Activated B cell treated with CpG ODN at 0.5 μM for 24 hours (primary cell): ENCODE measurements around the gene MYCBP2. TPM values are rescaled to one million over a fixed set of nuclear protein-coding genes. Genes with fewer than 3 reads are reported as not detected.
A peak's percentile ranks its signal among the peaks of the same experiment; 100 is the strongest.
"Not testable (repeated sequence)": the region's sequence is repeated elsewhere in the genome, so short reads cannot be mapped to it uniquely, and the experiment has no call there.

Experiments used
- ATAC-seq: fragments of 200-7000 bp; cut with Tn5 transposase; one replicate; pipeline ENCODE4 v1.10.0; 2021; ENCODE audit warnings: low read depth, mild to moderate bottlenecking, moderate library complexity
- CTCF ChIA-PET: fragments of 350-600 bp; sonication (Branson Sonifier 250); formaldehyde crosslinking; loops from one replicate; lab custom pipeline; 2021; ENCODE audit warnings: antibody characterized with exemption; lab: Charles Lee
- POLR2A ChIA-PET: fragments of 350-600 bp; sonication (Branson Sonifier 250); formaldehyde crosslinking; loops from one replicate; lab custom pipeline; 2021; ENCODE audit warnings: antibody characterized with exemption; lab: Charles Lee
- DNase-seq: peaks from one replicate; pipeline ENCODE4 v3.0.0; 2022
- H3K27ac Mint-ChIP-seq: one replicate; pipeline ENCODE4 v1.8.0; 2020; ENCODE audit warnings: mixed read lengths
- H3K27me3 Mint-ChIP-seq: one replicate; pipeline ENCODE4 v1.8.0; 2021; ENCODE audit warnings: mixed read lengths
- H3K36me3 Mint-ChIP-seq: one replicate; pipeline ENCODE4 v1.8.0; 2021; ENCODE audit warnings: low read depth, mixed read lengths
- H3K4me1 Mint-ChIP-seq: one replicate; pipeline ENCODE4 v1.8.0; 2021; ENCODE audit warnings: mixed read lengths
- H3K4me3 Mint-ChIP-seq: one replicate; pipeline ENCODE4 v1.8.0; 2020; ENCODE audit warnings: mild to moderate bottlenecking, mixed read lengths
- H3K9me3 Mint-ChIP-seq: one replicate; pipeline ENCODE4 v1.8.0; 2020; ENCODE audit warnings: mixed read lengths
- CTCF ChIP-seq: fragments of 200-600 bp; IDR thresholded peaks from one replicate; pipeline ENCODE4 v1.8.0; 2022; ENCODE audit warnings: antibody characterized with exemption, mild to moderate bottlenecking
- intact Hi-C: fragments of 100-400 bp; cut with micrococcal nuclease; formaldehyde crosslinking; loops from one replicate; pipeline ENCODE4 v1.15.1; 2024
- total RNA-seq: library from RNA; stranded (reverse); gene quantifications from 2 replicates; pipeline ENCODE4 v1.2.3, GENCODE V29; 2022

The MYCBP2 gene
- total RNA-seq, 1 donor from 2014 or later, result 314 TPM

GRCh38 chr13:77016251-77016812, 310.6 kb downstream of the MYCBP2 start:
- no peak overlapping the region for H3K4me3 Mint-ChIP-seq
- no peak for DNase-seq
- ChIA-PET POLR2A (interaction anchor here (1.4 to 2.6 kb wide), 2 partner anchors 10 to 24 kb away, joined by 5 to 10 read pairs; partner anchors contain the start of genes CLN5 and FBXL3), CTCF (no interaction called here)
- no peak for TF ChIP-seq CTCF
- H3K27ac Mint-ChIP-seq, result no peak overlapping the region
- no peaks in the 10 kb centered on the region for H3K9me3 Mint-ChIP-seq
- peaks cover 33% of the 10 kb centered on the region for H3K4me1 Mint-ChIP-seq
- peaks cover 77% of the 10 kb centered on the region for H3K36me3 Mint-ChIP-seq
- no peaks in the 10 kb centered on the region for H3K27me3 Mint-ChIP-seq
- no peak for ATAC-seq
- intact Hi-C loops, result no loop called here

- Mint-ChIP-seq H3K4me3 (no peak overlapping the region), H3K36me3 (peaks cover 80% of the 10 kb centered on the region), H3K27me3 (no peaks in the 10 kb centered on the region), H3K27ac (peak overlapping the region; percentile 19), H3K9me3 (no peaks in the 10 kb centered on the region), H3K4me1 (peaks cover 25% of the 10 kb centered on the region)
- intact Hi-C loops, result loop anchor here (1.0 kb wide), 1 partner anchor 8 kb away; no protein-coding TSS in a partner anchor
- TF ChIP-seq CTCF, result no peak
- DNase-seq (no peak), ATAC-seq (no peak)
- POLR2A ChIA-PET, result interaction anchor here (0.6 to 0.7 kb wide), 2 partner anchors 12 kb away, joined by 3 to 4 read pairs; partner anchors contain the start of gene FBXL3
- CTCF ChIA-PET, result interaction anchor here (1.3 kb wide), 1 partner anchor 10 kb away, joined by 3 read pairs; no protein-coding TSS in a partner anchor
Measured at GRCh38 chr13:77014906-77015685, 311.8 kb downstream of the MYCBP2 start.

GRCh38 chr13:77013853-77014542, 312.9 kb downstream of the MYCBP2 start:
- CTCF ChIA-PET, result interaction anchor here (2.1 kb wide), 1 partner anchor 12 kb away, joined by 5 read pairs; no protein-coding TSS in a partner anchor

GRCh38 chr13:77009719-77010118, 317.2 kb downstream of the MYCBP2 start:
- H3K27ac Mint-ChIP-seq, ATAC-seq, CTCF ChIA-PET, H3K9me3 Mint-ChIP-seq, H3K27me3 Mint-ChIP-seq, H3K4me1 Mint-ChIP-seq, DNase-seq, H3K4me3 Mint-ChIP-seq: not testable (repeated sequence)
- H3K36me3 Mint-ChIP-seq, result peaks cover 74% of the 10 kb centered on the region
- intact Hi-C loops, result loop anchor here (1.0 kb wide), 1 partner anchor 17 kb away; the partner anchor contains the start of gene CLN5
- POLR2A ChIA-PET, result interaction anchor here (1.3 kb wide), 1 partner anchor 17 kb away, joined by 3 read pairs; no protein-coding TSS in a partner anchor

More at GRCh38 chr13:77013853-77014542, 312.9 kb downstream of the MYCBP2 start:
- H3K4me3 Mint-ChIP-seq, result no peak overlapping the region
- no peak for ATAC-seq
- peak overlapping the region; percentile 9 for H3K27ac Mint-ChIP-seq
- POLR2A ChIA-PET, result interaction anchor here (0.6 kb wide), 1 partner anchor 16 kb away, joined by 4 read pairs; no protein-coding TSS in a partner anchor
- no peak for TF ChIP-seq CTCF
- DNase-seq, result no peak
- H3K4me1 Mint-ChIP-seq, result peaks cover 19% of the 10 kb centered on the region
- intact Hi-C loops, result no loop called here
- H3K27me3 Mint-ChIP-seq, result no peaks in the 10 kb centered on the region
- H3K9me3 Mint-ChIP-seq, result no peaks in the 10 kb centered on the region
- H3K36me3 Mint-ChIP-seq, result peaks cover 85% of the 10 kb centered on the region

GRCh38 chr13:77009011-77009410, 317.9 kb downstream of the MYCBP2 start:
- DNase-seq (no peak), ATAC-seq (peak; percentile 18)
- Mint-ChIP-seq H3K36me3 (peaks cover 73% of the 10 kb centered on the region), H3K27ac (no peak overlapping the region), H3K4me1 (peaks cover 2% of the 10 kb centered on the region), H3K9me3 (no peaks in the 10 kb centered on the region), H3K27me3 (no peaks in the 10 kb centered on the region), H3K4me3 (no peak overlapping the region)
- intact Hi-C loops, result loop anchor here (1.0 kb wide), 1 partner anchor 17 kb away; the partner anchor contains the start of gene CLN5
- ChIA-PET POLR2A (interaction anchor here (1.0 to 1.3 kb wide), 2 partner anchors 10 to 17 kb away, joined by 3 read pairs; no protein-coding TSS in a partner anchor), CTCF (no interaction called here)
- TF ChIP-seq CTCF, result no peak

- intact Hi-C loops, H3K4me3 Mint-ChIP-seq, H3K9me3 Mint-ChIP-seq, CTCF ChIA-PET, H3K27me3 Mint-ChIP-seq, H3K4me1 Mint-ChIP-seq, DNase-seq: not testable (repeated sequence)
- ATAC-seq, result peak; percentile 25
- Mint-ChIP-seq H3K27ac (peak overlapping the region; percentile 12), H3K36me3 (peaks cover 73% of the 10 kb centered on the region)
- POLR2A ChIA-PET, result interaction anchor here (1.0 kb wide), 1 partner anchor 10 kb away, joined by 3 read pairs; no protein-coding TSS in a partner anchor
Measured at GRCh38 chr13:77008337-77008736, 318.6 kb downstream of the MYCBP2 start.
